GM06990 (cell line): ENCODE measurements around the gene ADISSP.
A peak's percentile ranks its signal among the peaks of the same experiment; 100 is the strongest.

Source experiments
- DNase-seq: peaks from one replicate; pipeline ENCODE4 v3.0.0-alpha.2; 2011; ENCODE audit not compliant: insufficient read length; ENCODE audit errors: extremely low read depth
- H3K27me3 ChIP-seq: replicated peaks from 2 replicates; pipeline ENCODE4 v1.6.0; 2011; ENCODE audit warnings: low read length; ENCODE audit not compliant: control insufficient read depth, insufficient read depth
- H3K36me3 ChIP-seq: 2 replicates; pipeline ENCODE4 v1.5.1; 2011; ENCODE audit warnings: low read length; ENCODE audit not compliant: control insufficient read depth, insufficient read depth
- H3K4me3 ChIP-seq: replicated peaks from 2 replicates; pipeline ENCODE4 v1.5.1; 2011; ENCODE audit warnings: low read depth, mild to moderate bottlenecking, control low read depth, low read length
- TF ChIP-seq, protein P1 (sequence below): IDR thresholded peaks from 2 replicates; pipeline ENCODE4 v1.5.1; 2011; ENCODE audit warnings: low read length, control low read depth, mild to moderate bottlenecking, inconsistent platforms; ENCODE audit not compliant: insufficient read depth, poor library complexity, severe bottlenecking

Gene ADISSP

DNA sequence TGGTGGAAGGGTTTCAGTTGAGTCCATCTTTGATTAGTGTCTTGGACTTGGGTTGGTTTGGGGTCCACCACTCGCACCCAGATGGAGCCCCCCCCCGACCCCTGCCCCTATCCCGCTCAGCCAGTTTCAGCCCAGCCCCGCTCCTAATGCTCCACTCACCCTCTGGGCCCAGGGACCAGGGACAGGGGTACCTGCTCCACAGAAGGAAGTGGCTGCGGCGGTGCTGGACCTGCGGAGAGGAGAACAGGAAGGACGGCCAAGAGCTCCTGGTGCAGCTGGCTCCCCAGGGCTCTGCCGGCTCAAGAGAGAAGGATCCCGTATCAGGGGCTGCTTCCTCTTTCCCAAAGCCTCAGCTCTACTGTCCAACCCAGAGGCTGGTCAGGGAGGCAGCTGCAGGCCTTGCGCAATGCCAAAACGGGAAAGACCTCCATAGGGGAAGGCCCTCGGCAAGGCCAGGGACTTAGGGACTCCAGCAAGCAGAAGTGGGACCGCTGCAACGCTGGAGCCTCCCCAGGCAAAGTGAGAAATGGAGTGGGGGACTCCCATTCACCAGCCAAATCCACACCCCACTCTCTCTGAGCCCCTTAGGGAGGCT lies 55.2 kb downstream of the ADISSP start, which contains the start of gene SIGLEC1:
TSS of gene SIGLEC1 (minus strand) at position 322 of the 595 bp plus-strand sequence. CDS start 5,472 bp downstream, outside the sequence.
- Histone ChIP-seq H3K27me3 (no peaks in the 10 kb centered on the region; the same call in 1 of the 2 replicates), H3K4me3 (no peak within 1 kb of the TSS), H3K36me3 (no peaks in the 10 kb centered on the region)
- TF ChIP-seq, protein P1, sequence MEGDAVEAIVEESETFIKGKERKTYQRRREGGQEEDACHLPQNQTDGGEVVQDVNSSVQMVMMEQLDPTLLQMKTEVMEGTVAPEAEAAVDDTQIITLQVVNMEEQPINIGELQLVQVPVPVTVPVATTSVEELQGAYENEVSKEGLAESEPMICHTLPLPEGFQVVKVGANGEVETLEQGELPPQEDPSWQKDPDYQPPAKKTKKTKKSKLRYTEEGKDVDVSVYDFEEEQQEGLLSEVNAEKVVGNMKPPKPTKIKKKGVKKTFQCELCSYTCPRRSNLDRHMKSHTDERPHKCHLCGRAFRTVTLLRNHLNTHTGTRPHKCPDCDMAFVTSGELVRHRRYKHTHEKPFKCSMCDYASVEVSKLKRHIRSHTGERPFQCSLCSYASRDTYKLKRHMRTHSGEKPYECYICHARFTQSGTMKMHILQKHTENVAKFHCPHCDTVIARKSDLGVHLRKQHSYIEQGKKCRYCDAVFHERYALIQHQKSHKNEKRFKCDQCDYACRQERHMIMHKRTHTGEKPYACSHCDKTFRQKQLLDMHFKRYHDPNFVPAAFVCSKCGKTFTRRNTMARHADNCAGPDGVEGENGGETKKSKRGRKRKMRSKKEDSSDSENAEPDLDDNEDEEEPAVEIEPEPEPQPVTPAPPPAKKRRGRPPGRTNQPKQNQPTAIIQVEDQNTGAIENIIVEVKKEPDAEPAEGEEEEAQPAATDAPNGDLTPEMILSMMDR = no peak
- DNase-seq = no peak

DNA sequence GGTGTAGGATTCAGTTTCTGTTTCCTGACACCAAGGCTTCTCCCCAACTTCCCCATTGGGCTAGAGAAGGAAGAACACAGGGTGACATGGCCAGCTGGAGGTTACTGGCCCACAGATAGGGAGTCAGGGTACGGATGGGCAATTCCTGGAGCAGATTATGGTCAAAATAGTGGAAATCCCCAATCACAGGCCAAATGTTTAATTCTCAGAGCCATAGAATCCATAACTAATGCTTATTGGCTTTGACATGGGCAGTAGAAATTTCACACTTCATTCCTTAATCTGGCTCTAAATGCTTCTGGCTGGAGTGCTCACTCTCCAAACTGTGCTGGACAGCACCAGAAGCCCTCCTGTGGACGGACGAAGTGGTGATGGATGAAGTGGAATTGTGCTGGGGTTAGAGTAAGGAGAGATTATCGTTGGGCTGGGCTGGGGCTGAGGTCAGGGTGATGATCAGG lies 56.0 kb downstream of the ADISSP start:
- Histone ChIP-seq H3K27me3 (no peaks in the 10 kb centered on the region; the same call in 1 of the 2 replicates), H3K4me3 (no peak overlapping the region), H3K36me3 (no peaks in the 10 kb centered on the region)
- DNase-seq = no peak
- TF ChIP-seq, protein P1 = no peak

DNA sequence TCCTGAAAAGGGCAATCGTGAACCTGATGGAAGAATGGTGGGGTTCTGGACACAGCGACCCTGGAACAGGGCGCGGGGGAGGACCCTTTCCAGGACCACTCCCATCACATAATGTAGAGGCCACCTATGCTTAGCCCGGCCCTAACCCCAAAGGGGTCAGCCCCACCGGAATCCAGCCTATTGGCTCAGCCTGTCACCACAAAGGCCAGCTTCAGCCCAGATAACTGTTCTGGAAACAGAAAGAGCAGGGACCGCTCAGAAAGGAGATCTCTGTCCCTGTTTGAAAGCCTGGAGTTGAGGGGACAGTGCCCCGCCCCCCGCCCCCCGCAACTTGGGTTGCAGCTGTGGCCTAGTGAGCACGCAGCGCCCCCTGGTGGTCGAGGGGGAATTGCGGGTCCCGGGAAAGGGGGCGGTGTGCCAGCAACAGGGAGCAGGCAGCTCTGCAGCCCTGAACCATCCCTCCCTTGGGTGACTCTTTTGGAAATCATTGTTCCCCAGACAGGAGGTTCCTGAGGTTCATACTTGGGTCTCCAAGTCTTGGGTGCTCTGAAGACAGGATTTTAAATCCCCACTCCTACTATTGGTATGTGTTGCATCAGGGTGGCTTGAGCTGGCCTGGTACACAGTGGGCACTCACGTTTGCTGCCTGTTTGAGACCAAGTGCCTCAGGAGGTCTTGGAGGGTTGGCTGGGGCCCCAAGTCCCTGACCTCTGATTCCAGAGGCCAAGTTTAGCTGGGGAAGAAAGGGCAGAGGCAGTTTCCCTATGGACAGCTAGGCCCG lies 56.7 kb downstream of the ADISSP start:
- TF ChIP-seq, protein P1 = peak; percentile 95
- peak; percentile 70 for DNase-seq
- no peaks in the 10 kb centered on the region for H3K36me3 ChIP-seq

DNA sequence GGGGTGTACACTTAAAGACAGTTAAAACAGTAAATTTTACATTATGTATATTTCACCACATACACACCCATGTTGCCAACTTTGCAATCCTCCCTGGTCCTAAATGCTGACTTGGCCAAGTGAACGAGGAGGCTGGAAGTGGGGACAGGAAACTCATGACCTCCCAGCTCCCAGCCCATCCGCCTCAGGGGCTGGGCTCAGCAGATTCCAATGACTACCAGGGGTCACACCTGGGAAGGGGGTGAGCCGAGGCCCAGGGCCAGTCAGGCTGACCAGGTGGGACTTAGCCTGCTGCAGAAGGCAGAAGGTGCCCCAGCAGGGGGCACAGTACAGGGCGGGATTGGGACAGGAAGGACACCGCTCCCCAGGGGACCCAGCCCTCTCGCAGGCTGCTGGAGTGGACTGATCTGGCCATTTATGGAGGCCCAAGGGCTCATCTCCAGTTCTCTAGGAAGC lies 57.5 kb downstream of the ADISSP start:
- TF ChIP-seq, protein P1 = peak; percentile 26
- Histone ChIP-seq H3K27me3 (no peaks in the 10 kb centered on the region; the same call in 1 of the 2 replicates), H3K4me3 (no peak overlapping the region), H3K36me3 (no peaks in the 10 kb centered on the region)
- no peak for DNase-seq

More for the DNA sequence above, 56.7 kb downstream of the ADISSP start:
- H3K27me3 ChIP-seq = no peaks in the 10 kb centered on the region; the same call in 1 of the 2 replicates
- H3K4me3 ChIP-seq = no peak overlapping the region

DNA sequence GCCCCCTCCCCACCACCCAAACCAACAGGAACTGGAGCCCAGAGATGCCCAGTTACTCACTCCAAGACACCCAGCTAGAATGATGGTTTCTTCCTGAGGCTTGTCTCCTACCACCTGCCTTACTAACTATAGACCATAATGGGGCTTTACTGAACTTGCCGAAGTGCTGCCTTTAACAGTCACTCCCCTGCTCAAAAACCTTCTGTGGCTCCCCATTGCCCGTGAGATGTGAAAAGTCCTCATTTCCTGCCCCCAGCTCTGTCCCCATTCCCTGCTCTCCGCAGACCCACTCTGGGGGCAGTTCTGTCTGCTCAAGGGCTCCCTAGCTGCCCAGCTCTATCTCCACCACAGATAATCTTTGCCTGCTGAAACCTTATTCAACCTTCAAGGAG lies 60.0 kb downstream of the ADISSP start:
- TF ChIP-seq, protein P1 = no peak
- H3K36me3 ChIP-seq = no peaks in the 10 kb centered on the region
- no peak overlapping the region for H3K4me3 ChIP-seq
- H3K27me3 ChIP-seq = no peaks in the 10 kb centered on the region; the same call in 1 of the 2 replicates
- DNase-seq = no peak
